Fibroblast of lung (primary cell): ENCODE results near the gene CFAP46. TPM values are rescaled to one million over a fixed set of nuclear protein-coding genes. Genes with fewer than 3 reads are reported as not detected.

Source experiments
- DNase-seq, 2 donors: peaks; one replicate each; pipeline versions ENCODE4 v3.0.0 to v3.0.0-alpha.2; 2010; ENCODE audit warnings: low read depth in 2 of 2
- H2AFZ ChIP-seq: 2 replicates; pipeline ENCODE4 v1.5.1; 2012; ENCODE audit warnings: low read length, control low read depth, inconsistent platforms
- H3K27ac ChIP-seq: 2 replicates; pipeline ENCODE4 v1.5.1; 2011; ENCODE audit warnings: low read length, control low read depth; ENCODE audit not compliant: insufficient read depth
- H3K27me3 ChIP-seq: 2 replicates; pipeline ENCODE4 v1.5.1; 2011; ENCODE audit warnings: mild to moderate bottlenecking, low read length; ENCODE audit not compliant: control insufficient read depth, insufficient read depth
- H3K36me3 ChIP-seq: 2 replicates; pipeline ENCODE4 v1.5.1; 2011; ENCODE audit warnings: low read length; ENCODE audit not compliant: control insufficient read depth, insufficient read depth
- H3K4me1 ChIP-seq: 2 replicates; pipeline ENCODE4 v1.5.1; 2011; ENCODE audit warnings: low read length; ENCODE audit not compliant: control insufficient read depth, insufficient read depth; ENCODE audit errors: extremely low read depth
- H3K4me2 ChIP-seq: 2 replicates; pipeline ENCODE4 v1.5.1; 2011; ENCODE audit warnings: low read length, control low read depth; ENCODE audit not compliant: insufficient read depth; ENCODE audit errors: extremely low read depth
- H3K4me3 ChIP-seq, 4 experiments: fragments of 200-600 bp in 1 of 4; sonication (generic) in 1 of 4; replicated peaks in 1 of 4; 2 replicates each; pipeline ENCODE4 v1.5.1; 2011 to 2016; ENCODE audit warnings: low read length in 4 of 4, low read depth in 3 of 4, mild to moderate bottlenecking in 3 of 4, control low read depth in 2 of 4, inconsistent platforms in 1 of 4, mixed read lengths in 1 of 4; ENCODE audit not compliant: insufficient read depth in 1 of 4; ENCODE audit errors: control extremely low read depth in 1 of 4
- H3K79me2 ChIP-seq: 2 replicates; pipeline ENCODE4 v1.5.1; 2012; ENCODE audit warnings: mild to moderate bottlenecking, low read length, inconsistent platforms; ENCODE audit not compliant: control insufficient read depth, insufficient read depth
- H3K9ac ChIP-seq: 2 replicates; pipeline ENCODE4 v1.5.1; 2011; ENCODE audit warnings: mild to moderate bottlenecking, low read length, control low read depth; ENCODE audit not compliant: insufficient read depth
- H3K9me3 ChIP-seq: 2 replicates; pipeline ENCODE4 v1.5.1; 2012; ENCODE audit warnings: low read depth, low read length; ENCODE audit not compliant: control insufficient read depth, insufficient read depth
- H4K20me1 ChIP-seq: 2 replicates; pipeline ENCODE4 v1.5.1; 2011; ENCODE audit warnings: low read length; ENCODE audit not compliant: control insufficient read depth, insufficient read depth; ENCODE audit errors: extremely low read depth
- EZH2 ChIP-seq: IDR thresholded peaks from 2 replicates; pipeline ENCODE4 v1.5.1; 2012; ENCODE audit warnings: low read length, control low read depth, mild to moderate bottlenecking; ENCODE audit errors: missing control alignments
- polyA plus RNA-seq, 2 donors: library from polyadenylated mRNA; depleted of rRNA in 1 of 2; stranded (reverse) in 1 of 2; unstranded in 1 of 2; fragments of >200 nt; gene quantifications; 2 replicates each; pipeline ENCODE4 v1.2.1, GENCODE V29; 2011 to 2012; ENCODE audit warnings: missing spikeins in 1 of 2
- total RNA-seq: library from RNA; depleted of rRNA; stranded (reverse); fragments of >200 nt; gene quantifications from 2 replicates; pipeline ENCODE4 v1.2.1, GENCODE V29; 2014
- TF ChIP-seq, protein P1 (sequence below), 2 donors: IDR thresholded peaks in 1 of 2; conservative IDR thresholded peaks in 1 of 2; 1 replicate in 1 of 2; 2 replicates in 1 of 2; pipeline ENCODE4 v1.5.1; 2011 to 2012; ENCODE audit warnings: low read length in 2 of 2, control low read depth in 1 of 2, inconsistent platforms in 1 of 2, low read depth in 1 of 2, mild to moderate bottlenecking in 1 of 2

CFAP46 gene
- total and polyA plus RNA-seq, 2 donors (not counting 1 experiment from before 2014, with no cell fraction given): 0.25 to 0.66 TPM

DNA sequence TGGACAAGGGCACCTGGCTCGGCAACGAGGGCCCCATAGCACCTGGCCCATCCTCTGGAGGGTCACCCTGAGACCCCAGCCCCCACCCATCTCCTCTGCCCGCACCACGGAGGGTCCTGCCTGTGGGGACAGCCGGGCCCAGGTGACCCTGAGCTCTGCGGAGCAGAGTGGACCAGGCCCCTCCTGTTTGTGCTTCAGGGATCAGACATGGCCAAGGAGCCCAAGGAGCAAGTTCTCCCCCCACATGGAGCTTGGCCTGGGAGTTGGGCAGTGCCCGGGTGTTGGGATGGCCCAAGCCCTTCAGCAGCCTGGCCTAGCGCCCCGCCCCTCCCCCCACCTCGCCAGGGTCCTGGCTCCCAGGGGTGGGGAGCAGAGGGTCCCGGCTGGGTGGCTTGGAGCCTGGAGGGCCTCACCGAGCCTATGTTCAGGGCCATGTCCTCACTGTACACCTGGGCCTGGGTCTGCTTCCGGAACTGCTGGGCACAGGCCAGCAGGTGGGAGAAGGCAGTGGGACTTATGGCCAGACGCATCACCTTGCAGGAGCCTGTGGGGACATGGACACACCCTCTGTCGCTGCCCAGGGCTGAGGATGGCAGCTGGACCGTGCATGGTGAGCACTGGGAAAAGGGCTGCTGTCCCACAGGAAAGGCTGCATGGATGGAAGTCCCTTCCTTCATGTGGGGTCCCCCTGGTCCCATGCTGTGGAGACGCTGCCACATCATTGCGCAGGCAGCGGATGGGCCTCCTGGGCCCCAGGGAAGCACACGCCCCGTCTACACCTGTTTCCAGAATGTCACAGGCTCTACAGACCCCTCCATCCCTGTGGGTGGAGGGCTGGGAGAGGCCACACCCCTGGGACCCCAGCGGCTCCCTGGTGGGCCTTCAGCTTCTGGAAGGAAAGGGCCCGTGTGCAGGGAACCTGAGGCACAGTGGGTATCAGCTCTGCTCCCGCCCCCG, 107.2 kb downstream of the CFAP46 start:
- no peaks in the 10 kb centered on the region for H3K4me1 ChIP-seq
- no peak overlapping the region for H3K9ac ChIP-seq
- no peak for DNase-seq
- H2AFZ ChIP-seq: no peak overlapping the region
- no peak overlapping the region for H3K27ac ChIP-seq
- TF ChIP-seq EZH2: no peak
- TF ChIP-seq, protein P1, sequence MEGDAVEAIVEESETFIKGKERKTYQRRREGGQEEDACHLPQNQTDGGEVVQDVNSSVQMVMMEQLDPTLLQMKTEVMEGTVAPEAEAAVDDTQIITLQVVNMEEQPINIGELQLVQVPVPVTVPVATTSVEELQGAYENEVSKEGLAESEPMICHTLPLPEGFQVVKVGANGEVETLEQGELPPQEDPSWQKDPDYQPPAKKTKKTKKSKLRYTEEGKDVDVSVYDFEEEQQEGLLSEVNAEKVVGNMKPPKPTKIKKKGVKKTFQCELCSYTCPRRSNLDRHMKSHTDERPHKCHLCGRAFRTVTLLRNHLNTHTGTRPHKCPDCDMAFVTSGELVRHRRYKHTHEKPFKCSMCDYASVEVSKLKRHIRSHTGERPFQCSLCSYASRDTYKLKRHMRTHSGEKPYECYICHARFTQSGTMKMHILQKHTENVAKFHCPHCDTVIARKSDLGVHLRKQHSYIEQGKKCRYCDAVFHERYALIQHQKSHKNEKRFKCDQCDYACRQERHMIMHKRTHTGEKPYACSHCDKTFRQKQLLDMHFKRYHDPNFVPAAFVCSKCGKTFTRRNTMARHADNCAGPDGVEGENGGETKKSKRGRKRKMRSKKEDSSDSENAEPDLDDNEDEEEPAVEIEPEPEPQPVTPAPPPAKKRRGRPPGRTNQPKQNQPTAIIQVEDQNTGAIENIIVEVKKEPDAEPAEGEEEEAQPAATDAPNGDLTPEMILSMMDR (conservative IDR thresholded peaks at IDR 0.05 in 1 of 2, IDR thresholded peaks at IDR 0.05 in 1 of 2; ENCODE audit: low read depth in 1 of 2, low read length in 2 of 2): no peak
- no peaks in the 10 kb centered on the region for H4K20me1 ChIP-seq
- H3K9me3 ChIP-seq: peaks cover 5% of the 10 kb centered on the region
- H3K79me2 ChIP-seq: no peaks in the 10 kb centered on the region
- H3K36me3 ChIP-seq: no peaks in the 10 kb centered on the region
- H3K27me3 ChIP-seq: peaks cover 8% of the 10 kb centered on the region
- no peak overlapping the region for H3K4me3 ChIP-seq
- H3K4me2 ChIP-seq: no peak overlapping the region

DNA sequence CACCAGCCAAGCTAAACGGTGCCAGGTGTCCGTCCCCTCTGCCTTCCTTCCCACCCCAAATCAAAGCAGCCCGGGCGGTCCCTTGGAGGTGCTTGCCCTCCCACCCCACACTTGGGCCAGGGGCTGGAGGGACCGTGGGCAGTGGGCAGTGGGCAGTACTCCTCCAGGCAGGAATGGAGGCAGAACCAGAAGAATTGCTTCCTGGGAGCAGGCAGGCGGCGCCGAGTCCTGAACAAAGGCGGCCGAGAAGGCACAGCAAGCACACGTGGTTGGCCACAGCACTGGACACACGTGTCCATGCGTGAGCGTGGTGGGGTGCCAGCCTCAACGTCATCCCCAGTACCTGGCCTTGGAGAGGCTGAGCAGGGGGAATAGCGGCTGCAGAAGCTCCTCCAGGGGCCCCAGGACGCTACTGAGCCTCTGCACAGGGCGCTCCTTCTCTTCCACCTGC, 108.0 kb downstream of the CFAP46 start:
- DNase-seq: no peak

More for the DNA sequence above, 108.0 kb downstream of the CFAP46 start:
- no peaks in the 10 kb centered on the region for H3K79me2 ChIP-seq
- no peaks in the 10 kb centered on the region for H3K36me3 ChIP-seq
- H3K9ac ChIP-seq: no peak overlapping the region
- no peaks in the 10 kb centered on the region for H4K20me1 ChIP-seq
- H2AFZ ChIP-seq: no peak overlapping the region
- peaks cover 8% of the 10 kb centered on the region for H3K27me3 ChIP-seq
- no peaks in the 10 kb centered on the region for H3K4me1 ChIP-seq
- TF ChIP-seq, protein P1 (conservative IDR thresholded peaks at IDR 0.05 in 1 of 2, IDR thresholded peaks at IDR 0.05 in 1 of 2; ENCODE audit: low read depth in 1 of 2, low read length in 2 of 2): no peak
- TF ChIP-seq EZH2: no peak
- H3K4me3 ChIP-seq: no peak overlapping the region
- peaks cover 5% of the 10 kb centered on the region for H3K9me3 ChIP-seq
- no peak overlapping the region for H3K27ac ChIP-seq
- no peak overlapping the region for H3K4me2 ChIP-seq
